Fibroblast of lung (primary cell): ENCODE results near the gene LMX1A. TPM values are rescaled to one million over a fixed set of nuclear protein-coding genes. Genes with fewer than 3 reads are reported as not detected.

ENCODE experiments used
- DNase-seq, 2 donors: peaks; one replicate each; pipeline versions ENCODE4 v3.0.0 to v3.0.0-alpha.2; 2010; ENCODE audit warnings: low read depth in 2 of 2
- H2AFZ ChIP-seq: 2 replicates; pipeline ENCODE4 v1.5.1; 2012; ENCODE audit warnings: low read length, control low read depth, inconsistent platforms
- H3K27ac ChIP-seq: 2 replicates; pipeline ENCODE4 v1.5.1; 2011; ENCODE audit warnings: low read length, control low read depth; ENCODE audit not compliant: insufficient read depth
- H3K27me3 ChIP-seq: 2 replicates; pipeline ENCODE4 v1.5.1; 2011; ENCODE audit warnings: mild to moderate bottlenecking, low read length; ENCODE audit not compliant: control insufficient read depth, insufficient read depth
- H3K36me3 ChIP-seq: 2 replicates; pipeline ENCODE4 v1.5.1; 2011; ENCODE audit warnings: low read length; ENCODE audit not compliant: control insufficient read depth, insufficient read depth
- H3K4me1 ChIP-seq: 2 replicates; pipeline ENCODE4 v1.5.1; 2011; ENCODE audit warnings: low read length; ENCODE audit not compliant: control insufficient read depth, insufficient read depth; ENCODE audit errors: extremely low read depth
- H3K4me2 ChIP-seq: 2 replicates; pipeline ENCODE4 v1.5.1; 2011; ENCODE audit warnings: low read length, control low read depth; ENCODE audit not compliant: insufficient read depth; ENCODE audit errors: extremely low read depth
- H3K4me3 ChIP-seq, 4 experiments: fragments of 200-600 bp in 1 of 4; sonication (generic) in 1 of 4; replicated peaks in 1 of 4; 2 replicates each; pipeline ENCODE4 v1.5.1; 2011 to 2016; ENCODE audit warnings: low read length in 4 of 4, low read depth in 3 of 4, mild to moderate bottlenecking in 3 of 4, control low read depth in 2 of 4, inconsistent platforms in 1 of 4, mixed read lengths in 1 of 4; ENCODE audit not compliant: insufficient read depth in 1 of 4; ENCODE audit errors: control extremely low read depth in 1 of 4
- H3K79me2 ChIP-seq: 2 replicates; pipeline ENCODE4 v1.5.1; 2012; ENCODE audit warnings: mild to moderate bottlenecking, low read length, inconsistent platforms; ENCODE audit not compliant: control insufficient read depth, insufficient read depth
- H3K9ac ChIP-seq: 2 replicates; pipeline ENCODE4 v1.5.1; 2011; ENCODE audit warnings: mild to moderate bottlenecking, low read length, control low read depth; ENCODE audit not compliant: insufficient read depth
- H3K9me3 ChIP-seq: 2 replicates; pipeline ENCODE4 v1.5.1; 2012; ENCODE audit warnings: low read depth, low read length; ENCODE audit not compliant: control insufficient read depth, insufficient read depth
- H4K20me1 ChIP-seq: 2 replicates; pipeline ENCODE4 v1.5.1; 2011; ENCODE audit warnings: low read length; ENCODE audit not compliant: control insufficient read depth, insufficient read depth; ENCODE audit errors: extremely low read depth
- EZH2 ChIP-seq: IDR thresholded peaks from 2 replicates; pipeline ENCODE4 v1.5.1; 2012; ENCODE audit warnings: low read length, control low read depth, mild to moderate bottlenecking; ENCODE audit errors: missing control alignments
- polyA plus RNA-seq, 2 donors: library from polyadenylated mRNA; depleted of rRNA in 1 of 2; stranded (reverse) in 1 of 2; unstranded in 1 of 2; fragments of >200 nt; gene quantifications; 2 replicates each; pipeline ENCODE4 v1.2.1, GENCODE V29; 2011 to 2012; ENCODE audit warnings: missing spikeins in 1 of 2
- total RNA-seq: library from RNA; depleted of rRNA; stranded (reverse); fragments of >200 nt; gene quantifications from 2 replicates; pipeline ENCODE4 v1.2.1, GENCODE V29; 2014
- TF ChIP-seq, protein P1 (sequence below), 2 donors: IDR thresholded peaks in 1 of 2; conservative IDR thresholded peaks in 1 of 2; 1 replicate in 1 of 2; 2 replicates in 1 of 2; pipeline ENCODE4 v1.5.1; 2011 to 2012; ENCODE audit warnings: low read length in 2 of 2, control low read depth in 1 of 2, inconsistent platforms in 1 of 2, low read depth in 1 of 2, mild to moderate bottlenecking in 1 of 2

The LMX1A gene
- total and polyA plus RNA-seq, 2 donors (not counting 1 experiment from before 2014, with no cell fraction given): not detected

DNA sequence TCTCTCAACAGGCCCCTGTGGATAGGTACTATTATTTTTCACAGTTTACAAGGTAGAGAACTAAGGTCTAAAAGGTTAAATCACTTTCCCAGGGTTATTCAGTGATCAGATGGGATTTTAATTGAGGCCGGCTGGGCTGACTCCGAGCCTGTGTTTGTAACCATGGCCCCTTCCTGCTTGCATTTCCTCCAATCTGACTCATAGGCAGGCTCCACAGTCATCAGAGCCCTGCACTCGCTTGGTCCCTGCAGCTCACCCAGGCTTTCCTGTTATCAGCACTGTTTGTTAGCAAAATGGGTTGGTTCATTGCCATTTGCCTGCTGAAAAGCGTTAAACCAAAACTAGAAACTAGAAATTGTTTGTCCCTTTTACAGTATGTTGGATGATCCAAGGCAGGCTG is 41.4 kb upstream of the LMX1A start:
- no peak overlapping the region for H3K27ac ChIP-seq
- peak; percentile 37 to 38 for DNase-seq
- no peak overlapping the region for H2AFZ ChIP-seq
- no peak overlapping the region for H3K4me3 ChIP-seq
- no peaks in the 10 kb centered on the region for H3K79me2 ChIP-seq
- no peaks in the 10 kb centered on the region for H3K9me3 ChIP-seq
- no peaks in the 10 kb centered on the region for H3K36me3 ChIP-seq
- TF ChIP-seq EZH2: no peak
- TF ChIP-seq, protein P1, sequence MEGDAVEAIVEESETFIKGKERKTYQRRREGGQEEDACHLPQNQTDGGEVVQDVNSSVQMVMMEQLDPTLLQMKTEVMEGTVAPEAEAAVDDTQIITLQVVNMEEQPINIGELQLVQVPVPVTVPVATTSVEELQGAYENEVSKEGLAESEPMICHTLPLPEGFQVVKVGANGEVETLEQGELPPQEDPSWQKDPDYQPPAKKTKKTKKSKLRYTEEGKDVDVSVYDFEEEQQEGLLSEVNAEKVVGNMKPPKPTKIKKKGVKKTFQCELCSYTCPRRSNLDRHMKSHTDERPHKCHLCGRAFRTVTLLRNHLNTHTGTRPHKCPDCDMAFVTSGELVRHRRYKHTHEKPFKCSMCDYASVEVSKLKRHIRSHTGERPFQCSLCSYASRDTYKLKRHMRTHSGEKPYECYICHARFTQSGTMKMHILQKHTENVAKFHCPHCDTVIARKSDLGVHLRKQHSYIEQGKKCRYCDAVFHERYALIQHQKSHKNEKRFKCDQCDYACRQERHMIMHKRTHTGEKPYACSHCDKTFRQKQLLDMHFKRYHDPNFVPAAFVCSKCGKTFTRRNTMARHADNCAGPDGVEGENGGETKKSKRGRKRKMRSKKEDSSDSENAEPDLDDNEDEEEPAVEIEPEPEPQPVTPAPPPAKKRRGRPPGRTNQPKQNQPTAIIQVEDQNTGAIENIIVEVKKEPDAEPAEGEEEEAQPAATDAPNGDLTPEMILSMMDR (conservative IDR thresholded peaks at IDR 0.05 in 1 of 2, IDR thresholded peaks at IDR 0.05 in 1 of 2; ENCODE audit: low read depth in 1 of 2, low read length in 2 of 2): no peak
- peaks cover 3% of the 10 kb centered on the region for H3K4me1 ChIP-seq
- no peaks in the 10 kb centered on the region for H3K27me3 ChIP-seq
- H3K4me2 ChIP-seq: no peak overlapping the region
- no peak overlapping the region for H3K9ac ChIP-seq
- H4K20me1 ChIP-seq: no peaks in the 10 kb centered on the region

DNA sequence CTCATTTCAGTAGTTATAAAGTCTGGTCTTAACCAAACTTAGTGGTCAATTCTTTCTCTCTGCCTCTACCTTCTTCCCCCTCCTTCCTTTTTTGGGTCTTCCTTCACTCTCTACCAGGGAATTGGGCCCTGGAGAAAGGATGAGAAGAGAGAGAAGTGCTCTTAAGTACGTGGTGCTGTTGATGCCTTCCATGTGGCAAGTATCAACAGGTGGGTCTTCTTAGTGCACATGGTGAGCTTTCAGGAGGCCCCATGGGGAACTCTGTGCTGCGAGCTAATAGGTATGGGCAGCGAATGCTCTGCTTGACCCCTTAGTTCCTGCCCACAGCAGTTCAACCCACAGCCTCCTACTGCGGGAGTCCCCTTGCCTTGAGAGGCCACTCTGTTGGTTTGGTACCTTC is 39.4 kb upstream of the LMX1A start:
- Histone ChIP-seq H3K4me3 (no peak overlapping the region), H3K27me3 (peaks cover 5% of the 10 kb centered on the region), H2AFZ (no peak overlapping the region), H3K9ac (no peak overlapping the region), H3K79me2 (no peaks in the 10 kb centered on the region), H3K4me1 (peaks cover 3% of the 10 kb centered on the region), H3K4me2 (no peak overlapping the region), H4K20me1 (no peaks in the 10 kb centered on the region), H3K9me3 (no peaks in the 10 kb centered on the region), H3K27ac (no peak overlapping the region), H3K36me3 (no peaks in the 10 kb centered on the region)
- no peak for DNase-seq
- TF ChIP-seq EZH2: no peak
- TF ChIP-seq, protein P1 (conservative IDR thresholded peaks at IDR 0.05 in 1 of 2, IDR thresholded peaks at IDR 0.05 in 1 of 2; ENCODE audit: low read depth in 1 of 2, low read length in 2 of 2): no peak

DNA sequence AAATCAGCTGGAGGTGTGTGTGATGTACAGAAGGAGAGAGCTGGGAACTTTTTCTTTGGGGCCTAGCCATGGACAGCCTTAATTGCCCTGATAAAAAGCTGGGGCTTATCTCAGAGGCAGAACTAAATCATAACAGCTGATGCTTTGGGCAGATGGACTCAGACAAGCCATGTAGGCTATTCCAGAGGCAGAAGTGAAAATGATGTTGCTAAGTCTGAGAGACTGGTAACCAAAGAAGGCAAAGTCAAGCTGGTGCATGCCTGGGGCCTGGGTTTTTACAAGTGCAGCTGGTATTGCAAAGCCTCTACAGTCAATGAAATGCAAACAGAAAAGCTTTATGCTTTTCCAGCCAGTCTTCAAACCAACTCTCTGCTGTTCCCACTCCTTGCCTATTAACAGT is 39.0 kb upstream of the LMX1A start:
- no peak overlapping the region for H3K9ac ChIP-seq
- H3K79me2 ChIP-seq: no peaks in the 10 kb centered on the region
- peaks cover 3% of the 10 kb centered on the region for H3K4me1 ChIP-seq
- H4K20me1 ChIP-seq: no peaks in the 10 kb centered on the region
- no peak overlapping the region for H3K27ac ChIP-seq
- H3K27me3 ChIP-seq: peaks cover 5% of the 10 kb centered on the region
- TF ChIP-seq, protein P1 (conservative IDR thresholded peaks at IDR 0.05 in 1 of 2, IDR thresholded peaks at IDR 0.05 in 1 of 2; ENCODE audit: low read depth in 1 of 2, low read length in 2 of 2): no peak
- TF ChIP-seq EZH2: no peak
- DNase-seq: no peak
- H3K9me3 ChIP-seq: no peaks in the 10 kb centered on the region
- H3K36me3 ChIP-seq: no peaks in the 10 kb centered on the region
- no peak overlapping the region for H3K4me3 ChIP-seq
- no peak overlapping the region for H3K4me2 ChIP-seq
- no peak overlapping the region for H2AFZ ChIP-seq
